Measurements from ENCODE around the gene ADGRF1.

- TF ChIP-seq, protein P1, sequence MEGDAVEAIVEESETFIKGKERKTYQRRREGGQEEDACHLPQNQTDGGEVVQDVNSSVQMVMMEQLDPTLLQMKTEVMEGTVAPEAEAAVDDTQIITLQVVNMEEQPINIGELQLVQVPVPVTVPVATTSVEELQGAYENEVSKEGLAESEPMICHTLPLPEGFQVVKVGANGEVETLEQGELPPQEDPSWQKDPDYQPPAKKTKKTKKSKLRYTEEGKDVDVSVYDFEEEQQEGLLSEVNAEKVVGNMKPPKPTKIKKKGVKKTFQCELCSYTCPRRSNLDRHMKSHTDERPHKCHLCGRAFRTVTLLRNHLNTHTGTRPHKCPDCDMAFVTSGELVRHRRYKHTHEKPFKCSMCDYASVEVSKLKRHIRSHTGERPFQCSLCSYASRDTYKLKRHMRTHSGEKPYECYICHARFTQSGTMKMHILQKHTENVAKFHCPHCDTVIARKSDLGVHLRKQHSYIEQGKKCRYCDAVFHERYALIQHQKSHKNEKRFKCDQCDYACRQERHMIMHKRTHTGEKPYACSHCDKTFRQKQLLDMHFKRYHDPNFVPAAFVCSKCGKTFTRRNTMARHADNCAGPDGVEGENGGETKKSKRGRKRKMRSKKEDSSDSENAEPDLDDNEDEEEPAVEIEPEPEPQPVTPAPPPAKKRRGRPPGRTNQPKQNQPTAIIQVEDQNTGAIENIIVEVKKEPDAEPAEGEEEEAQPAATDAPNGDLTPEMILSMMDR (IDR thresholded peaks at IDR 0.05): no peak
- TF ChIP-seq POLR2A (IDR thresholded peaks at IDR 0.05): no peak
These were observed 15.9 kb upstream of the ADGRF1 start for GRCh38 chr6:47057830-47058540.
